Left lung (tissue), 10 donors: ENCODE data around the gene FKBP5. TPM values are rescaled to one million over a fixed set of nuclear protein-coding genes. Genes with fewer than 3 reads are reported as not detected.
A peak's percentile ranks its signal among the peaks of the same experiment; 100 is the strongest.
"Not testable (repeated sequence)": the region's sequence is repeated elsewhere in the genome, so short reads cannot be mapped to it uniquely, and the experiment has no call there.

Source experiments
- ATAC-seq: fragments of 200-7000 bp; cut with Tn5 transposase; one replicate; pipeline ENCODE4 v1.9.1; 2020; ENCODE audit warnings: moderate library complexity
- DNase-seq, 4 donors: peaks; one replicate each; pipeline ENCODE4 v3.0.0-alpha.2; 2013 to 2020
- H3K27ac ChIP-seq, 2 donors: fragments of 200-600 bp; sonication (generic) in 1 of 2; one replicate each; pipeline versions ENCODE4 v1.5.0 to v1.8.0; 2020 to 2021
- H3K27me3 ChIP-seq, 2 donors: fragments of 200-600 bp; sonication (generic) in 1 of 2; one replicate each; pipeline versions ENCODE4 v1.5.0 to v1.8.0; 2020 to 2021
- H3K36me3 ChIP-seq, 2 donors: fragments of 200-600 bp; sonication (generic) in 1 of 2; one replicate each; pipeline versions ENCODE4 v1.5.0 to v1.8.0; 2020 to 2021
- H3K4me1 ChIP-seq, 2 donors: fragments of 200-600 bp; one replicate each; pipeline ENCODE4 v1.8.0; 2021
- H3K4me3 ChIP-seq, 2 donors: fragments of 200-600 bp; sonication (generic) in 1 of 2; one replicate each; pipeline versions ENCODE4 v1.5.0 to v1.8.0; 2020 to 2021; ENCODE audit warnings: mild to moderate bottlenecking in 1 of 2
- H3K9me3 ChIP-seq, 2 donors: fragments of 200-600 bp; sonication (generic) in 1 of 2; one replicate each; pipeline versions ENCODE4 v1.5.0 to v1.8.0; 2020 to 2021
- CTCF ChIP-seq, 2 donors: fragments of 200-600 bp; sonication (generic) in 1 of 2; IDR thresholded peaks; one replicate each; pipeline versions ENCODE4 v1.5.0 to v1.8.0; 2021; ENCODE audit warnings: antibody characterized with exemption in 2 of 2
- intact Hi-C, 2 donors: fragments of 100-400 bp; cut with DNase I; formaldehyde crosslinking; loops; one replicate each; pipeline versions ENCODE4 v1.11.2 to v1.14.2; 2022
- polyA plus RNA-seq, 6 donors: library from polyadenylated mRNA; unstranded; fragments of 120-200 nt; gene quantifications; one replicate each; pipeline ENCODE4 v1.2.1, GENCODE V29; 2013; ENCODE audit not compliant: insufficient read length in 6 of 6
- total RNA-seq, 2 donors: library from RNA; stranded (reverse); fragmentation: NEBNext Ultra II Directional; extraction: Animal tissue kit (Norgen Biotek cat#: 25700); gene quantifications; one replicate each; pipeline ENCODE4 v1.2.1, GENCODE V29; 2021
- donor health status: DM: no; HTN: yes; CAD: no.
- donor health status: DM: no; HTN: no; CAD: no.

FKBP5 gene
- total and polyA plus RNA-seq, 8 donors: 15.6 to 139 (median 18.8) TPM

GRCh38 chr6:35539223-35539622 is 149.5 kb downstream of the FKBP5 start:
- DNase-seq (no peak), ATAC-seq (no peak)
- no peaks in the 10 kb centered on the region for H3K9me3 ChIP-seq
- no peak for TF ChIP-seq CTCF (IDR thresholded peaks at IDR 0.05)
- no peaks in the 10 kb centered on the region for H3K36me3 ChIP-seq
- intact Hi-C loops: no loop called here
- no peaks in the 10 kb centered on the region for H3K27me3 ChIP-seq
- no peak overlapping the region for H3K4me3 ChIP-seq
- H3K27ac ChIP-seq: no peak overlapping the region
- no peaks in the 10 kb centered on the region for H3K4me1 ChIP-seq

GRCh38 chr6:35535847-35536246 is 152.9 kb downstream of the FKBP5 start:
- ATAC-seq, intact Hi-C loops, H3K9me3 ChIP-seq, DNase-seq, H3K4me3 ChIP-seq, H3K27ac ChIP-seq, H3K27me3 ChIP-seq, H3K36me3 ChIP-seq, H3K4me1 ChIP-seq: not testable (repeated sequence)

GRCh38 chr6:35534407-35535170 is 154.1 kb downstream of the FKBP5 start:
- intact Hi-C loops: no loop called here
- H3K9me3 ChIP-seq: no peaks in the 10 kb centered on the region
- H3K36me3 ChIP-seq: no peaks in the 10 kb centered on the region
- DNase-seq: peak in 2 of 4 donors; percentile 24 to 47
- H3K4me1 ChIP-seq: no peaks in the 10 kb centered on the region
- H3K27me3 ChIP-seq: no peaks in the 10 kb centered on the region
- H3K27ac ChIP-seq: no peak overlapping the region
- ATAC-seq: no peak
- no peak overlapping the region for H3K4me3 ChIP-seq
- TF ChIP-seq CTCF (IDR thresholded peaks at IDR 0.05): no peak

- Histone ChIP-seq H3K9me3 (no peaks in the 10 kb centered on the region), H3K4me3 (no peak overlapping the region), H3K4me1 (no peaks in the 10 kb centered on the region), H3K36me3 (no peaks in the 10 kb centered on the region), H3K27ac (no peak overlapping the region), H3K27me3 (no peaks in the 10 kb centered on the region)
- no peak for TF ChIP-seq CTCF (IDR thresholded peaks at IDR 0.05)
- no peak for DNase-seq
- ATAC-seq: no peak
- intact Hi-C loops: no loop called here
These were observed 154.7 kb downstream of the FKBP5 start for GRCh38 chr6:35533981-35534380.

GRCh38 chr6:35532126-35532525 is 156.6 kb downstream of the FKBP5 start:
- no peak overlapping the region for H3K4me3 ChIP-seq
- no peaks in the 10 kb centered on the region for H3K36me3 ChIP-seq
- no peak overlapping the region for H3K27ac ChIP-seq
- TF ChIP-seq CTCF (IDR thresholded peaks at IDR 0.05): no peak
- H3K27me3 ChIP-seq: no peaks in the 10 kb centered on the region
- H3K4me1 ChIP-seq: no peaks in the 10 kb centered on the region
- intact Hi-C loops: no loop called here
- ATAC-seq: no peak
- no peak for DNase-seq
- no peaks in the 10 kb centered on the region for H3K9me3 ChIP-seq
